Activated T-cell treated with anti-CD3 and anti-CD28 coated beads, Interleukin-2, amount 50 U/mL, for 72 hours (primary cell): ENCODE data around the gene DEUP1. TPM values are rescaled to one million over a fixed set of nuclear protein-coding genes. Genes with fewer than 3 reads are reported as not detected.
"Not testable (repeated sequence)": the region's sequence is repeated elsewhere in the genome, so short reads cannot be mapped to it uniquely, and the experiment has no call there.

ENCODE experiments used
- ATAC-seq, 2 donors: fragments of 150-1000 bp; cut with Tn5 transposase; replicated peaks in 1 of 2; 2 replicates each; pipeline ENCODE4 v1.10.0; 2021; ENCODE audit warnings: moderate library complexity in 2 of 2, mild to moderate bottlenecking in 1 of 2
- DNase-seq, 2 donors: peaks; one replicate each; pipeline ENCODE4 v3.0.0; 2021 to 2022; ENCODE audit warnings: mixed read lengths in 1 of 2
- H3K27ac Mint-ChIP-seq: one replicate; pipeline ENCODE4 v1.8.0; 2022; ENCODE audit warnings: mild to moderate bottlenecking, moderate library complexity, mixed read lengths
- H3K27me3 Mint-ChIP-seq: one replicate; pipeline ENCODE4 v1.8.0; 2022; ENCODE audit warnings: low read depth, mixed read lengths
- H3K36me3 Mint-ChIP-seq, 2 donors: one replicate each; pipeline ENCODE4 v1.8.0; 2022; ENCODE audit warnings: mixed read lengths in 2 of 2, mild to moderate bottlenecking in 1 of 2; ENCODE audit not compliant: insufficient read depth in 2 of 2
- H3K4me1 Mint-ChIP-seq: one replicate; pipeline ENCODE4 v1.8.0; 2022; ENCODE audit warnings: low read depth, mixed read lengths
- H3K4me3 Mint-ChIP-seq, 2 donors: one replicate each; pipeline ENCODE4 v1.8.0; 2022; ENCODE audit warnings: mild to moderate bottlenecking in 2 of 2, mixed read lengths in 2 of 2, moderate library complexity in 2 of 2
- H3K9me3 Mint-ChIP-seq, 2 donors: one replicate each; pipeline ENCODE4 v1.8.0; 2022; ENCODE audit warnings: mixed read lengths in 2 of 2
- total RNA-seq, 2 donors: library from RNA; stranded (reverse); gene quantifications; one replicate each; pipeline ENCODE4 v1.2.3, GENCODE V29; 2022

DEUP1 gene, protein sequence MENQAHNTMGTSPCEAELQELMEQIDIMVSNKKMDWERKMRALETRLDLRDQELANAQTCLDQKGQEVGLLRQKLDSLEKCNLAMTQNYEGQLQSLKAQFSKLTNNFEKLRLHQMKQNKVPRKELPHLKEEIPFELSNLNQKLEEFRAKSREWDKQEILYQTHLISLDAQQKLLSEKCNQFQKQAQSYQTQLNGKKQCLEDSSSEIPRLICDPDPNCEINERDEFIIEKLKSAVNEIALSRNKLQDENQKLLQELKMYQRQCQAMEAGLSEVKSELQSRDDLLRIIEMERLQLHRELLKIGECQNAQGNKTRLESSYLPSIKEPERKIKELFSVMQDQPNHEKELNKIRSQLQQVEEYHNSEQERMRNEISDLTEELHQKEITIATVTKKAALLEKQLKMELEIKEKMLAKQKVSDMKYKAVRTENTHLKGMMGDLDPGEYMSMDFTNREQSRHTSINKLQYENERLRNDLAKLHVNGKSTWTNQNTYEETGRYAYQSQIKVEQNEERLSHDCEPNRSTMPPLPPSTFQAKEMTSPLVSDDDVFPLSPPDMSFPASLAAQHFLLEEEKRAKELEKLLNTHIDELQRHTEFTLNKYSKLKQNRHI
- not detected for total RNA-seq

DNA sequence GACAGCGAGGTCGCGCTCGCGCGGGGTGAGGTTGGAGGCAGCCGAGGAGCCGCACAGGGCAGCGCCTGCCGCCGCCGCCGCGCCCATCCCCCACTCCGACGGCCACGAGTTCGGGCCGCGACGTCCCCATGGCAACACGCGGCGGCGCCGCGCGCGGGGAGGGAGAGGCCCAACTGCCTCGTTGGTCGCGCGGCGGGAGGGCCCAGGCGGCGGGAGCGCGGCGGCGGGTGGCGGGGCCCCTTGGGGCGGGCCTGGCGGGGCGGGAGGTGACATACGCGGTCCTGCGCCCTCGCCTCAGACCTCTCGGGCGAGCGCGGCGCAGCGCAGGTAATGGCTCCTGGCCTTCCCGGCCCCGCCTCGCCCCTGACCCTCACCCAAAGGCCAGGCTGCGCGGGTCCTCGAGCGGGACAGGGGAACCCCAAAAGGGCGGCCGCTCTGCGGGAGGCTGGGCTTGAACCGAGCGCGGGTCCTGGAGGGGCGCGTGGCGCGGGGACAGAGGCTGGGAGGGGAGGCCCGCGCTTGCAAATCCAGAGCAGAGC is at the start of gene DEUP1:
Gene DEUP1 (plus strand): TSS at position 297 of the 539 bp plus-strand sequence. CDS start 1,518 bp downstream, outside the sequence.
- H3K27me3 Mint-ChIP-seq: peaks cover 41% of the 10 kb centered on the region
- peak within 1 kb of the TSS; percentile 76 to 79 for H3K4me3 Mint-ChIP-seq
- peak; percentile 58 to 68 for ATAC-seq
- no peaks in the 10 kb centered on the region for H3K9me3 Mint-ChIP-seq
- no peak within 1 kb of the TSS for H3K27ac Mint-ChIP-seq
- peak; percentile 32 to 49 for DNase-seq
- no peaks in the 10 kb centered on the region for H3K4me1 Mint-ChIP-seq
- peaks cover 2% of the 10 kb centered on the region in 2 donors for H3K36me3 Mint-ChIP-seq

DNA sequence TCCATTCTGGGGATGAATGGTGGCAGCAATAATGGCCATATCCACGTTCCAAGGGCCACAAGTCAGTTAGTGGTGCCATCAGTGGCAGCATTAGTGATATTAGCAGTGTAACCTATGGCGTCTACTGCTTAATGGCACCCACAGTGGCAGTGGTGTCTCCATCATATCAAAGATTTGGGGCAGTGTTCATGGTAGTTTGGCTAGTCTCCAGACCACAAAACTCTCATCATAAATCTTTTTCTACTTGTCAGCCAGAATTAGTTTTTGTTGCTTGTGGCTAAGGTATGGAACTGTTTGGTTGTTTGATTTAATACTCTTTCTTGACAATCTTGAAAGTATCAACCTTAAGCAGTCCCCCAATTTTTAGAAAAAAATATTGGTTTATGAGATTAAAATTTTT is 45.1 kb upstream of the DEUP1 start:
- H3K9me3 Mint-ChIP-seq: peaks cover 0 to 3% of the 10 kb centered on the region in 2 donors
- no peak overlapping the region for H3K27ac Mint-ChIP-seq
- no peak for DNase-seq
- no peak overlapping the region for H3K4me3 Mint-ChIP-seq
- H3K4me1 Mint-ChIP-seq: no peaks in the 10 kb centered on the region
- ATAC-seq: no peak
- H3K27me3 Mint-ChIP-seq: peaks cover 7% of the 10 kb centered on the region
- H3K36me3 Mint-ChIP-seq: no peaks in the 10 kb centered on the region

DNA sequence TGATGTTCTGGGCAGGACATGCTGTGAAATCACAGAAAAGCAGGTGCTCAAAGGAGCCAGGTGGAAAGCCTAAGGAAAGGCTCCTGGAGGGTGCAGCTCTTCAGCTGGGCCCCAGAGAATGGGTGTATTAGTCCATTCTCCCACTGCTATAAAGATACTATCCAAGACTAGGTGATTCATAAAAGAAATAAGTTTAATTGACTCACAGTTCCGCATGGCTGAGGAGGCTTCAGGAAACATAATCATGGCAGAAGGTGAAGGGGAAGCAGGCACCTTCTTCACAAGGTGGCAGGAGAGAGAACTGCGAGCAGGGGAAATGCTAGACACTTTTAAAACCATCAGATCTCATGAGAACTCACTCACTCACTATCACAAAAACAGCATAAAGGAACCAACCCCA is 43.1 kb upstream of the DEUP1 start:
- Mint-ChIP-seq H3K36me3 (no peaks in the 10 kb centered on the region), H3K9me3 (peaks cover 0 to 3% of the 10 kb centered on the region in 2 donors), H3K27me3 (peaks cover 16% of the 10 kb centered on the region), H3K4me3 (no peak overlapping the region), H3K27ac (no peak overlapping the region), H3K4me1 (no peaks in the 10 kb centered on the region)
- ATAC-seq (no peak), DNase-seq (no peak)

DNA sequence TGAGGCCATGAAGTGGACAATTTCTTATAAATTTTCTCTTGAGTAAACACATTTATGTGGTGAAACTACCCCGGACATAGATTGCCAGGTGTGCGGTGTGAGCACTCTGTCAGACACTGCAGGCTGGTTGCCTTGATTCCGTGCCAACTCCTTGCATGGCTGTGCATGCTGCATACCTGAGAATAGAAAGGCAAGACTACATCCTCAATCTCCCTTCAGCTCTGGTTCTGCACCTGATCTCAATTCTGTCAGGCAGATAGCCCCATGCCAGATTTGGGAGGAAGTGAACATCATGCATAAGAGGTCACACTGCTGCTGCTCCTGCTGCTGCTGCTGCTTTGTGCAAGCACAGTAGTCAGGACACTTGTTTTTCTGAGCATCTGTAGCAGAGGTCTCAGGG is 42.5 kb upstream of the DEUP1 start:
- H3K9me3 Mint-ChIP-seq: peaks cover 0 to 3% of the 10 kb centered on the region in 2 donors
- no peak for DNase-seq
- H3K27me3 Mint-ChIP-seq: peaks cover 16% of the 10 kb centered on the region
- no peaks in the 10 kb centered on the region for H3K36me3 Mint-ChIP-seq
- no peaks in the 10 kb centered on the region for H3K4me1 Mint-ChIP-seq
- ATAC-seq: no peak
- no peak overlapping the region for H3K27ac Mint-ChIP-seq
- no peak overlapping the region for H3K4me3 Mint-ChIP-seq

DNA sequence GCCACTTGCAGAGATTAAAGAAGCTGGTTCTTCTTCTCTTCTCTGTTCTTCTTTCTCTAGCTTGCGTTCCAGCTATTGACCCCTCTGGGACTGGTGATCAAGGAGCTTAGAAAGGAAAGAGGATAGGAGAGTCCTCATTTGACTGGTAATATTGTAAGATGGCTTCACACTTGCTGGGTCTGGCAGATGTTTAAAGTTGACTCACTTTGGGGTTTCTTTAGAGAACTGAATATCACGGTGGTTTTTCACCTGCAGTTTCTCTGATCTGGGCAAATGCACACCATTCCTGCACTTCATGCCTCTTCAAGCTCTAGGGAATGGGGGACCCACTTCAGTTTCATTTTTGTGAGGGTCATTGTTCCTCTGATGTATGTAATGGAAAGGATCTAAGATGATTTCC is 41.8 kb upstream of the DEUP1 start:
- no peak overlapping the region for H3K27ac Mint-ChIP-seq
- H3K36me3 Mint-ChIP-seq: no peaks in the 10 kb centered on the region
- H3K9me3 Mint-ChIP-seq: peaks cover 0 to 3% of the 10 kb centered on the region in 2 donors
- peaks cover 18% of the 10 kb centered on the region for H3K27me3 Mint-ChIP-seq
- DNase-seq (no peak), ATAC-seq (no peak)
- no peaks in the 10 kb centered on the region for H3K4me1 Mint-ChIP-seq
- H3K4me3 Mint-ChIP-seq: no peak overlapping the region

DNA sequence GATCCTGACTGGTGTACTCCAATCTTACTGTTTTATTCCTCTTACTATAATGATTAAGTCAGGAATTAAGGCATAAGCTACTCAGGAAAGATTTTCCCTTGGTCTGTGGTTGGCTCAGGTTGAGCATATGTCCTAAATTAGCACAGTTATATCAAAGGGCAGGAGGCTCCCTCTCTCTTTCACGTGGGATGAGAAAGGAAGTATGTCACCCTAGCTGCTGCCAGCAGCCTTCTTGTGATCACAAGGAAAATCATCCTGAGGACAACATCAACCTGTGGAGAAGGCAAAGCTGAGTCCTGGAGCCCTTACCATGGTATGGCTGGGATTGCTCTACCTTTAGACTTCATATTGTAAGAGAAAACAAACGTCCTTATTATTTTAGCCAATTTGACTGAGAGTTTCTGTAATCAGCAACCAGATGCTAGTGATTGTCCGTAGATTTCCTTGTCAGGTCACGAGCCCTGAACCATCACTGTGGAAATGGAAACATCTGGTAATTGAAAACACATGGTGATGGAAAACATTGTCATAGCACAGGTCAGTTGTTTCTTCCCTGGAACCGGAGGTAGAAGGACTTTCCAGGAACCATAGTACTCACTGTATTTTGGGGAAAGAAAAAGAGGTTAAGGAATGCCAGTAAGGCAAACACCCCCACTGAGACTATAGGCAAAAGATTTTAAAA is 40.6 kb upstream of the DEUP1 start:
- no peak overlapping the region for H3K4me3 Mint-ChIP-seq
- H3K4me1 Mint-ChIP-seq: no peaks in the 10 kb centered on the region
- H3K27me3 Mint-ChIP-seq: peaks cover 24% of the 10 kb centered on the region
- H3K9me3 Mint-ChIP-seq: peaks cover 0 to 3% of the 10 kb centered on the region in 2 donors
- H3K27ac Mint-ChIP-seq: no peak overlapping the region
- no peak for ATAC-seq
- DNase-seq: no peak
- no peaks in the 10 kb centered on the region for H3K36me3 Mint-ChIP-seq

DNA sequence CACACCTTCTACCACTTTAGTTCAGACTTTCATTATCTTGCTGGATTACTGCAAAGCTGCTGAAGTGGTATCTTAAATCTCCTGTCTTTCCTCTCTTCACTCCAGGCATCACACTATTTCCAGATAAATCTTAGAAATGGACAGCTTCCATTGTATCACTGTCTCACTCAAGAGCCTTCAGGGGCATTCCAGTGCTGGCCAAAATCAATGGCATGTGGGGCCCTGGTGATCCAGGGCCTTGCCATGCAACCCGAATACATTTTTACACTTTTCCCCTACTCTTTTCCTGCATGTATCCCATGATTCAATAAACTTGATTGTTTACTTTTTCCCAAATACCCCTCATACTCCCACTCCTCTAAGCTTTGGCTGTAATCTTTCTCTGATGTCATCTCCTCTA is 39.4 kb upstream of the DEUP1 start:
- peaks cover 24% of the 10 kb centered on the region for H3K27me3 Mint-ChIP-seq
- no peak overlapping the region for H3K27ac Mint-ChIP-seq
- H3K4me1 Mint-ChIP-seq: no peaks in the 10 kb centered on the region
- H3K9me3 Mint-ChIP-seq: peaks cover 0 to 3% of the 10 kb centered on the region in 2 donors
- ATAC-seq (no peak), DNase-seq (no peak)
- no peak overlapping the region for H3K4me3 Mint-ChIP-seq
- H3K36me3 Mint-ChIP-seq: no peaks in the 10 kb centered on the region

DNA sequence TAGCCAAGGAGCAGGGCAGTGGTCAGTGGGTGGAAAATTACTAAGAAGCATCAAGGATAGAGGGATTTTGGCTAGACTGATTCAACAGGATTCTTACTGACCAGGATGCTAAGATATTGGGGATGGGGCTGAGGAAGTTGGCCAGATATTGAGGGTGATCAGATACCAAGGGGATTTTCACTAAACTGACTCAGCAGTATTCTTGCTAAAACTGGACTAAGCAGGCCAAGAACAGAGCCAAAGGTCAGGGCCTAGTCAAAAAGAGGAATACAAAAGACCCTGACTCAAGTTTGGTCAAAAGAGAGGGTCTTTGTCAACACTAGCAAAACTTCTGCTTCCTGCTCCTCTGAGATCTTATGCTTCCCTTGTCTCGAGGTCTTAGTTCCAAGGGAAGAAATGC is 38.6 kb upstream of the DEUP1 start:
- H3K9me3 Mint-ChIP-seq: peaks cover 0 to 1% of the 10 kb centered on the region in 2 donors

DNA sequence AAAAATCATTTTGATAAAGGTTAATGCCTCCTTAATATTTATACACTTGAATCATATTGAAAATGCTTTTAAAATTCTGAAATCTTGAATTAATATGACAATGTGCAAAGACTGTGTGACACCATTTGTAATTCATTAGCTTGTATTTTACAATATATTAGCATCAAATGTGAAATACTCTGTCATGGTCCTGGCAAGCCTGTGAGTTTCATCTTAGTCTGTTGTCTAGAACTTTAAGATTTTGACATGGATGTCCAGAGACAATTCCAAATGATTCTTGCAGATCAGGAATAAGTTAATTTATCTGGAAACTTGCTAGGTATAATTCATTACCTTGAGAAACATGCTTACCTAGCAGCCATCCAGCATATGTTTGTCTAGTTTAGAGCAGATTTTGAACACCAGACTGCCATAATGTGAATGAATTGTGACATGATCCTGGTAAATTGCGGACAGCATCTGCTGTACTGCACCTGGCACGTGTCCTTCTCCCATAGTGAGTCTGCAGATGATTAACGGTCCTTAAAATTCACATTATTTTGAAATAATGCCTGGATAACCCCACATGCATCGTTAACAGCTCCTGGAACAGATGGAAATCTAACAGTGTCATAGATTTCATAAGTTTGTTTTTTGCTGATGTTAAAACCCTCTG is 34.5 kb upstream of the DEUP1 start:
- Mint-ChIP-seq H3K27ac (no peak overlapping the region), H3K27me3 (peaks cover 23% of the 10 kb centered on the region), H3K4me1 (no peaks in the 10 kb centered on the region), H3K36me3 (no peaks in the 10 kb centered on the region), H3K4me3 (no peak overlapping the region), H3K9me3 (no peaks in the 10 kb centered on the region)
- ATAC-seq (no peak), DNase-seq (no peak)

More for the DNA sequence above, 38.6 kb upstream of the DEUP1 start:
- H3K27me3 Mint-ChIP-seq: peaks cover 21% of the 10 kb centered on the region
- no peaks in the 10 kb centered on the region for H3K4me1 Mint-ChIP-seq
- H3K36me3 Mint-ChIP-seq: no peaks in the 10 kb centered on the region
- H3K4me3 Mint-ChIP-seq: no peak overlapping the region
- no peak overlapping the region for H3K27ac Mint-ChIP-seq
- DNase-seq (no peak), ATAC-seq (no peak)

DNA sequence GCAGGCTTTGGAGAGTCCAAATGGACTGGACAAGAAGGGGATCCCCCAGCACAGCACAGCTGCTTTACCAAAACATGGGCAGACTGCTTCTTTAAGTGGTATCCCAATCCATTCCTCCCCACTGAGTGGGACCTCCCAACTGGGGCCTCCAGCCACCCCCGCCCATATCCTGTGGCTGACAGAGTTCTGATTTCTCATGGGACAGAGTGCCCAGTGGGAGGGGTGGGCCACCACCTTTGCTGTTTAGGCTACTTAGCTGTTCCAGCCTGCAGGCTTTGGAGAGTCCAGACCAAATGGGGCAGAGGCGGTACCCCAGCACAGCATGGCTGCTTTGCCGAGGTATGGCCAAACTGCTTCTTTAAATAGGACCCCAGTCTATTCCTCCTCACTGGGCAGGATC is 26.9 kb upstream of the DEUP1 start:
- Mint-ChIP-seq H3K36me3 (no peaks in the 10 kb centered on the region), H3K27me3 (peaks cover 28% of the 10 kb centered on the region), H3K27ac (no peak overlapping the region), H3K4me1 (no peaks in the 10 kb centered on the region), H3K4me3 (no peak overlapping the region), H3K9me3 (peaks cover 2 to 5% of the 10 kb centered on the region in 2 donors)
- DNase-seq: no peak
- no peak for ATAC-seq

DNA sequence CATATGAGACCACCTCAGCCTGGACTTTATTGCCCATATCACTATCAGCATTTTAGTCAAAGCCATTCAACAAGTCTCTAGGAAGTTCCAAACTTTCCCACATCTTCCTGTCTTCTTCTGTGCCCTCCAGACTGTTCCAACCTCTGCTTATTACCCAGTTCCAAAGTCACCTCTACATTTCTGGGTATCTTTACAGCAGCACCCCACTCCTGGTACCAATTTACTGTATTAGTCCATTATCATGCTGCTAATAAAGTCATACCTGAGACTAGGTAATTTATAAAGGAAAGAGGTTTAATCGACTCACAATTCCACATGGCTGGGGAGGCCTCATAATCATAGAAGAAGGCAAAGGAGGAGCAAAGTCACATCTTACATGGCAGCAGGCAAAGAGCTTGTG is 16.1 kb upstream of the DEUP1 start:
- ATAC-seq, H3K4me3 Mint-ChIP-seq, H3K27me3 Mint-ChIP-seq, H3K27ac Mint-ChIP-seq, DNase-seq, H3K36me3 Mint-ChIP-seq, H3K4me1 Mint-ChIP-seq: not testable (repeated sequence)
- H3K9me3 Mint-ChIP-seq: peaks cover 10 to 18% of the 10 kb centered on the region in 2 donors

DNA sequence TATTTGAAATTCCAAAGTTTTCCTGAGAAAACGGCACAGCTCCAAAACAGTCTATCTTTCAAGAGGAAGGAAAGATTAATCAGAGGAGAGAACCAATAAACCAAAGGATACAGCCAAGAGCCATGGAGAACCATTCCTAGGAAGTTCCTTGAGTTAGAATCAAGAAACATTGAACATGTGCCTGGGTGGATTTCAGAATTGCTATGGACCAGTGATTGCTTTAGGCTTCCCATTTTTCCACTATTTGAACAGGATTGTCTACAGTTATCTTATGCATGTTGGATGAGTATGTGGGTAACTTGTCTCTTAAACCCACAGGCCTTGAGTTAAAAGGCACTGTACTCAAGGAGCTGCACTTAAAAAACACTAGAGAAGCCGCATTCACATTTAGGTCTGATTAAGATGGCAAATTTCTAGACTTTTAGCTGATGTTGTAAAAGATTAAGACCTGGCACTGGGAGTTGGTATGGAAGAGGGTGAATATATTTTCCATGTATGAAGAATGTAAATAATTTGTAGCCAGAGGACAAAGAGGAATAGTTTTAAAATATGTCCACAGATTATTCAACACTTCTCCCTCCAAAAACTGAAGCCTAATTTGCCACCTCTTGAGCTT is 11.2 kb upstream of the DEUP1 start:
- H3K4me3 Mint-ChIP-seq: no peak overlapping the region
- ATAC-seq (no peak), DNase-seq (no peak)
- H3K9me3 Mint-ChIP-seq: peaks cover 5 to 9% of the 10 kb centered on the region in 2 donors
- H3K4me1 Mint-ChIP-seq: no peaks in the 10 kb centered on the region
- H3K36me3 Mint-ChIP-seq: peaks cover 4% of the 10 kb centered on the region in 2 donors
- H3K27me3 Mint-ChIP-seq: no peaks in the 10 kb centered on the region
- H3K27ac Mint-ChIP-seq: no peak overlapping the region
